Thyroid gland (tissue), 4 donors: ENCODE data around the gene VCP.

Experiments
- POLR2A ChIP-seq, 2 donors: fragments of 450-650 bp; IDR thresholded peaks; one replicate each; pipeline ENCODE4 v1.6.1; 2017; ENCODE audit warnings: antibody characterized with exemption in 2 of 2, mild to moderate bottlenecking in 2 of 2, moderate library complexity in 1 of 2
- TF ChIP-seq, protein P1 (sequence below), 6 experiments: fragments of 200-600 bp in 3 of 6; fragments of 450-650 bp in 3 of 6; sonication (generic) in 3 of 6; IDR thresholded peaks; one replicate each; pipeline ENCODE4 v1.5.1; 2016 to 2019; ENCODE audit warnings: antibody characterized with exemption in 6 of 6, mild to moderate bottlenecking in 2 of 6, inconsistent platforms in 1 of 6, moderate library complexity in 1 of 6

DNA sequence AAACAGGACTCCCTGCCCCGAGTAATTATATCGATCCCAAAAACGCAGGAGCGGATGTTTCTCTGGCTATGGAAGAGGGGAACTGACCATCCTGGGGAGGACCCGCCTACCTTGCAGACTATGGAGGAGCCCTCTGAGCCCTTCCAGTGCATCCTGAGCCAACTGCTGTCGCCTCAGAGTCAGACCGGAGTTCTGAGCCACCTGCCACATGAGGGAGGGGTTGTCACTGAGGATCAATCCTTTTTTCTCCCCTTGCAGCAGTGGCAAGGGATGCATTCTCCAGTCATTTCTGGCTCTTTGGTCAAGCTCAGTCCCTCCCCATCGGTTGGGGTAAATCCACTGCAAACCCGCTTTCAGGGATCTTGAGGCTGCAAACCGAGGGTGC is 6.6 kb upstream of the VCP start:
- TF ChIP-seq, protein P1, sequence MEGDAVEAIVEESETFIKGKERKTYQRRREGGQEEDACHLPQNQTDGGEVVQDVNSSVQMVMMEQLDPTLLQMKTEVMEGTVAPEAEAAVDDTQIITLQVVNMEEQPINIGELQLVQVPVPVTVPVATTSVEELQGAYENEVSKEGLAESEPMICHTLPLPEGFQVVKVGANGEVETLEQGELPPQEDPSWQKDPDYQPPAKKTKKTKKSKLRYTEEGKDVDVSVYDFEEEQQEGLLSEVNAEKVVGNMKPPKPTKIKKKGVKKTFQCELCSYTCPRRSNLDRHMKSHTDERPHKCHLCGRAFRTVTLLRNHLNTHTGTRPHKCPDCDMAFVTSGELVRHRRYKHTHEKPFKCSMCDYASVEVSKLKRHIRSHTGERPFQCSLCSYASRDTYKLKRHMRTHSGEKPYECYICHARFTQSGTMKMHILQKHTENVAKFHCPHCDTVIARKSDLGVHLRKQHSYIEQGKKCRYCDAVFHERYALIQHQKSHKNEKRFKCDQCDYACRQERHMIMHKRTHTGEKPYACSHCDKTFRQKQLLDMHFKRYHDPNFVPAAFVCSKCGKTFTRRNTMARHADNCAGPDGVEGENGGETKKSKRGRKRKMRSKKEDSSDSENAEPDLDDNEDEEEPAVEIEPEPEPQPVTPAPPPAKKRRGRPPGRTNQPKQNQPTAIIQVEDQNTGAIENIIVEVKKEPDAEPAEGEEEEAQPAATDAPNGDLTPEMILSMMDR (IDR thresholded peaks at IDR 0.05): no peak
- TF ChIP-seq POLR2A (IDR thresholded peaks at IDR 0.05): no peak
